OCI-LY1 (cell line): ENCODE results near the gene LSM14A.

Source experiments
- H2AFZ ChIP-seq: fragments of 200-600 bp; sonication (generic), shearing (Covaris generic); 2 replicates; pipeline ENCODE4 v1.6.0; 2014; ENCODE audit warnings: antibody characterized with exemption, mild to moderate bottlenecking, low read length
- H3F3A ChIP-seq: fragments of 200-600 bp; sonication (generic), shearing (Covaris generic); 2 replicates; pipeline ENCODE4 v1.6.0; 2014; ENCODE audit warnings: mild to moderate bottlenecking, antibody characterized with exemption, low read length, moderate library complexity; ENCODE audit not compliant: insufficient read depth
- H3K27ac ChIP-seq: fragments of 200-600 bp; sonication (generic); 2 replicates; pipeline ENCODE4 v1.5.1; 2014; ENCODE audit warnings: low read length, mixed run types, mild to moderate bottlenecking, low read depth; ENCODE audit not compliant: poor library complexity, severe bottlenecking
- H3K27me3 ChIP-seq: fragments of 200-600 bp; sonication (generic); 2 replicates; pipeline ENCODE4 v1.6.0; 2014; ENCODE audit warnings: antibody characterized with exemption, mild to moderate bottlenecking, low read length, moderate library complexity; ENCODE audit not compliant: insufficient read depth
- H3K36me3 ChIP-seq: fragments of 200-600 bp; sonication (generic); 2 replicates; pipeline ENCODE4 v1.6.1; 2014; ENCODE audit warnings: mild to moderate bottlenecking, antibody characterized with exemption, low read length, moderate library complexity, mixed read lengths; ENCODE audit not compliant: insufficient read depth
- H3K4me1 ChIP-seq: fragments of 200-600 bp; sonication (generic); 2 replicates; pipeline ENCODE4 v1.5.1; 2014; ENCODE audit warnings: mild to moderate bottlenecking, low read length, moderate library complexity; ENCODE audit not compliant: insufficient read depth, severe bottlenecking
- H3K4me2 ChIP-seq: fragments of 200-600 bp; sonication (generic), shearing (Covaris generic); 2 replicates; pipeline ENCODE4 v1.6.1; 2014; ENCODE audit warnings: low read length
- H3K4me3 ChIP-seq: fragments of 200-600 bp; sonication (generic); 2 replicates; pipeline ENCODE4 v1.5.1; 2014; ENCODE audit warnings: low read length, low read depth, mild to moderate bottlenecking, mixed read lengths; ENCODE audit not compliant: poor library complexity, severe bottlenecking
- H3K79me2 ChIP-seq: fragments of 200-600 bp; shearing (Covaris generic); 2 replicates; pipeline ENCODE4 v1.6.1; 2016; ENCODE audit warnings: mixed run types, low read length, mixed read lengths; ENCODE audit not compliant: insufficient read depth
- H3K9ac ChIP-seq: fragments of 200-600 bp; sonication (generic), shearing (Covaris generic); 2 replicates; pipeline ENCODE4 v1.6.1; 2014; ENCODE audit warnings: mild to moderate bottlenecking, low read length, mixed read lengths
- H3K9me2 ChIP-seq: fragments of 200-600 bp; sonication (generic), shearing (Covaris generic); 2 replicates; pipeline ENCODE4 v1.6.1; 2014; ENCODE audit warnings: low read depth, mild to moderate bottlenecking, low read length, mixed read lengths
- H3K9me3 ChIP-seq: fragments of 200-600 bp; shearing (Covaris generic); 2 replicates; pipeline ENCODE4 v1.6.1; 2014; ENCODE audit warnings: low read length, mixed read lengths
- H4K20me1 ChIP-seq: fragments of 200-600 bp; sonication (generic), shearing (Covaris generic); 2 replicates; pipeline ENCODE4 v1.6.0; 2016; ENCODE audit warnings: mild to moderate bottlenecking, low read length; ENCODE audit not compliant: insufficient read depth
- EZH2 ChIP-seq: fragments of 200-600 bp; sonication (generic), shearing (Covaris generic); IDR thresholded peaks from 2 replicates; pipeline ENCODE4 v1.8.0; 2017; ENCODE audit warnings: borderline replicate concordance, mixed run types, mild to moderate bottlenecking, antibody characterized with exemption, low read length, moderate library complexity, mixed read lengths
- TF ChIP-seq, protein P1 (sequence below): fragments of 200-600 bp; sonication (generic), shearing (Covaris generic); IDR thresholded peaks from 2 replicates; pipeline ENCODE4 v1.5.1; 2017; ENCODE audit warnings: mild to moderate bottlenecking, antibody characterized with exemption, low read length, moderate library complexity, mixed read lengths

The LSM14A gene

GRCh38 chr19:34273121-34273520 is 100.8 kb downstream of the LSM14A start:
- no peak for TF ChIP-seq EZH2
- TF ChIP-seq, protein P1, sequence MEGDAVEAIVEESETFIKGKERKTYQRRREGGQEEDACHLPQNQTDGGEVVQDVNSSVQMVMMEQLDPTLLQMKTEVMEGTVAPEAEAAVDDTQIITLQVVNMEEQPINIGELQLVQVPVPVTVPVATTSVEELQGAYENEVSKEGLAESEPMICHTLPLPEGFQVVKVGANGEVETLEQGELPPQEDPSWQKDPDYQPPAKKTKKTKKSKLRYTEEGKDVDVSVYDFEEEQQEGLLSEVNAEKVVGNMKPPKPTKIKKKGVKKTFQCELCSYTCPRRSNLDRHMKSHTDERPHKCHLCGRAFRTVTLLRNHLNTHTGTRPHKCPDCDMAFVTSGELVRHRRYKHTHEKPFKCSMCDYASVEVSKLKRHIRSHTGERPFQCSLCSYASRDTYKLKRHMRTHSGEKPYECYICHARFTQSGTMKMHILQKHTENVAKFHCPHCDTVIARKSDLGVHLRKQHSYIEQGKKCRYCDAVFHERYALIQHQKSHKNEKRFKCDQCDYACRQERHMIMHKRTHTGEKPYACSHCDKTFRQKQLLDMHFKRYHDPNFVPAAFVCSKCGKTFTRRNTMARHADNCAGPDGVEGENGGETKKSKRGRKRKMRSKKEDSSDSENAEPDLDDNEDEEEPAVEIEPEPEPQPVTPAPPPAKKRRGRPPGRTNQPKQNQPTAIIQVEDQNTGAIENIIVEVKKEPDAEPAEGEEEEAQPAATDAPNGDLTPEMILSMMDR = no peak
- Histone ChIP-seq H3K27ac (no peak overlapping the region), H3K36me3 (no peaks in the 10 kb centered on the region), H3K9ac (no peak overlapping the region), H3K27me3 (no peaks in the 10 kb centered on the region), H4K20me1 (no peaks in the 10 kb centered on the region), H3K79me2 (no peaks in the 10 kb centered on the region), H3K9me2 (no peaks in the 10 kb centered on the region), H3K4me2 (no peak overlapping the region), H3K9me3 (no peaks in the 10 kb centered on the region), H3K4me3 (no peak overlapping the region), H2AFZ (no peak overlapping the region), H3F3A (no peaks in the 10 kb centered on the region), H3K4me1 (peaks cover 36% of the 10 kb centered on the region)

DNA sequence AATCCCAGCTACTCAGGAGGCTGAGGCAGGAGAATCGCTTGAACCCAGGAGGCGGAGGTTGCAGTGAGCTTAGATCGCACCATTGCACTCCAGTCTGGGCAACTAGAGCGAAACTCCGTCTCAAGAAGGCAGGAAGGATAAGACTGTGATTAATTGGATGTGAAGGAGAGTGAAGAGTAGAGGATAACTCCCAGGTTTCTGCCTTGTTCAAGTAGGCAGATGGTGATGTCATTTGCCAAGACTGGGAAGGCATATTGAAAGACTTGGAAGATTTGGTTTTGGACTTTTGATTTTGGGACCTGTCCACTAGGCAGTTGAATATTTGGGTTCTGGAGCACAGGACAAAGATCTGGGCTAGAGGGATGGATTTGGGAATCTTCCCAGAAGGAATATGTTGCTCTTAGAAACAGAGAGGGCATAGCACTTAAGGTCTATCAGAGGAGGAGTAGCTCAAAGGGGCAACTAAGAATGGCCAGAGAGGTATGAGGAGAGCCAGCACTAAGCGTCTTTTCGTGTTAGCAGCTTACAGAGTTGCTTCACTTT is 102.1 kb downstream of the LSM14A start:
- H3F3A ChIP-seq = no peaks in the 10 kb centered on the region
- no peaks in the 10 kb centered on the region for H3K27me3 ChIP-seq
- no peaks in the 10 kb centered on the region for H3K9me3 ChIP-seq
- H3K27ac ChIP-seq = no peak overlapping the region
- no peaks in the 10 kb centered on the region for H3K36me3 ChIP-seq
- no peak overlapping the region for H3K4me3 ChIP-seq
- no peak overlapping the region for H2AFZ ChIP-seq
- no peaks in the 10 kb centered on the region for H3K79me2 ChIP-seq
- peaks cover 26% of the 10 kb centered on the region for H3K4me1 ChIP-seq
- H3K9me2 ChIP-seq = no peaks in the 10 kb centered on the region
- no peaks in the 10 kb centered on the region for H4K20me1 ChIP-seq
- H3K4me2 ChIP-seq = no peak overlapping the region
- H3K9ac ChIP-seq = no peak overlapping the region
- TF ChIP-seq, protein P1 = no peak
- TF ChIP-seq EZH2 = no peak

GRCh38 chr19:34274827-34275625 is 102.7 kb downstream of the LSM14A start:
- no peak for TF ChIP-seq EZH2
- TF ChIP-seq, protein P1 = no peak
- H3K4me2 ChIP-seq = no peak overlapping the region
- no peak overlapping the region for H2AFZ ChIP-seq

More at GRCh38 chr19:34274827-34275625, 102.7 kb downstream of the LSM14A start:
- Histone ChIP-seq H3K79me2 (no peaks in the 10 kb centered on the region), H3K4me3 (no peak overlapping the region), H3F3A (no peaks in the 10 kb centered on the region), H4K20me1 (no peaks in the 10 kb centered on the region), H3K36me3 (no peaks in the 10 kb centered on the region), H3K4me1 (peaks cover 19% of the 10 kb centered on the region), H3K9me2 (no peaks in the 10 kb centered on the region), H3K9me3 (no peaks in the 10 kb centered on the region), H3K9ac (no peak overlapping the region), H3K27me3 (no peaks in the 10 kb centered on the region), H3K27ac (no peak overlapping the region)
